ENCODE data around the gene MYH6.
A peak's percentile ranks its signal among the peaks of the same experiment; 100 is the strongest.
"Not testable (repeated sequence)": the region's sequence is repeated elsewhere in the genome, so short reads cannot be mapped to it uniquely, and the experiment has no call there.

The MYH6 gene

GRCh38 chr14:23396781-23397407 lies 11.2 kb downstream of the MYH6 start:
- no peak for DNase-seq (ENCODE audit: low read depth in 2 of 2)

GRCh38 chr14:23396126-23396525 lies 11.9 kb downstream of the MYH6 start:
- no peak for DNase-seq (ENCODE audit: low read depth in 2 of 2)

DNA sequence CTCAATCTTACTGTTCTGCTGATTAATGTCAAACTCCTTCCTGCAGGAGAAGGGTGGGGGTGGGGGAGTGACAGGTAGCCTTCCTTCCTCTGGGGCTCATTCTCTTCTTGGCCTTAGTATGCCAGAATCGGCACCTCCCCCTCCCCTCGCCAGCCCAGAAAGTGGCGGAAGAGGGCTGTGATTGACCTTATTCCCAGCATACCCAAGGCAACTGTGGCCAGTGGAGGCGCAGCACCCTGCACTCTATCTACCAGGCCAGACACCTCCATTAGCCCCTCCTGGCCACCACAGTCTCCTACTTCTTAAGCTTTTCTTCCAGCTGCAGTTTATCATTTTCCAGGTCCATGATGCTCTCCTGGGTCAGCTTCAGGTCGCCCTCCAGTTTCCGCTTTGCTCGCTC lies 15.5 kb downstream of the MYH6 start:
- DNase-seq (ENCODE audit: low read depth in 2 of 2): no peak

- DNase-seq (ENCODE audit: low read depth in 2 of 2): not testable (repeated sequence)
Observed at GRCh38 chr14:23389871-23390270, 18.2 kb downstream of the MYH6 start.

GRCh38 chr14:23389396-23389795 lies 18.7 kb downstream of the MYH6 start:
- DNase-seq (ENCODE audit: low read depth in 2 of 2): no peak

GRCh38 chr14:23388996-23389395 lies 19.1 kb downstream of the MYH6 start:
- no peak for DNase-seq (ENCODE audit: low read depth in 2 of 2)

DNA sequence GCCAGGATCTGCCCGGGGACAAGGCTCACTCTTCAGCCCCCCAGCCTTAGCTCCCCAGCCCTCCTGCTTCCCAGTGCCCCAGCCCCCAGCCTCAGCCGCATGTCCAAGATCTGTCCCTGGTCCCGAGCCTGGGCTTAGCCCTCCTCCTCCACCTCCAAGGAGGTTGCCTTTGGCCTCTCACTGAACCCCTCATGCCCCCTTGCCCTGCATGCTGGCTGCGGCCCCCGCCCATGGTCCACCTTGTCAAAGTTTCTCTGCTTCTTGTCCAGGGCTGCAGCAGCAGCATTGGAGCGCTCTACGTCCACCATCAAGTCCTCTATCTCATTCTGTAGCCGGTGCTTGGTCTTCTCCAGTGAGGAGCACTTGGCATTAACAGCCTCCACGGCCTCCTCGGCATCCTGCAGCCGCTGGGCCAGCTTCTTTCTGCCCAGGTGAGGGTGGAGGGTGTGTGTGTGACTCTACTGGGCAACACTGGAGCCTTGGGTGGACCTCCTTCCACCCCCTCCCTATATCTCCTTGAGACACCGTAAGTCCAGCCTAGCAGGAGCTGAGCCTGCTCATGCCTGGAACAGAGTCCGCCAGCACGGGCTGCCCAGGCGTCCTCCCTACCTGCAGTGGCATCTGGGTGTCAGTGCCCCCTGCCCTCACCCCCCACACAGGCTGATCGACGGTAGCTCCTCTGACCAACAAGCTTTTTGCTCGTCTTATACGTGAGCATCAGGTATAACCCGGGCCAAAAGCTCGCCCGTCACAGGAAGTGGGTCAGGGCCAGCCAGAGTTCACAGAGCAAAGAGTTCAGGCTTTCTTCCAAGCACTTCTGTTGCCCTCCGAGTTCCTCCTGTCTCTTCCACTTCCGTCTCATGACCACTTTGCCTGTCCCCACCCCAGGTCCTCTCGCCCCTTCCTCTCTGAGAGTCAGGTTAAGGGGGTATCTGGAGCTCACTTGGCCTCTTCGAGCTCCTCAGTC lies 19.9 kb downstream of the MYH6 start:
- no peak for DNase-seq (ENCODE audit: low read depth in 2 of 2)

DNA sequence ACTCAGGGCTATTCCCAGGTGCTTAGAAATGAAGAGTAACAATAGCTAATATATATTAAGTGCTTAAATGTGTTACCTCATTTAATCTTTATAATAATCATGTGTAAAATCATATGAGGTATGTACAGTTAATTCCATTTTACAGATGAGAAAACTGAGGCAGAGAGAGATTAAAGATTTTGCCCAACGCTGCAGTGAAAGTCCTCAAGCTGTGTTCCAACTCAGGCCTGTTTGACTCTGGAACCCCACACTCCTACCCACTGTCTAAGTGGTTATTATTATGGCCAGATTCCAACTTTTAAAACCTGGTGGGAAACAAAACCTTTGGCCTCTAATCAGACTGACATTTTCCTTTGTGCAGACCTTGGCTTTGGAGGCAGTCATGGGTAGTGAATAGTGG lies 21.1 kb downstream of the MYH6 start:
- DNase-seq (ENCODE audit: low read depth in 2 of 2): no peak

- not testable (repeated sequence) for DNase-seq (ENCODE audit: low read depth in 2 of 2)
Observed at GRCh38 chr14:23386266-23386657, 21.8 kb downstream of the MYH6 start.

- no peak for DNase-seq (ENCODE audit: low read depth in 2 of 2)
Observed at GRCh38 chr14:23385642-23386265, 22.3 kb downstream of the MYH6 start.

DNA sequence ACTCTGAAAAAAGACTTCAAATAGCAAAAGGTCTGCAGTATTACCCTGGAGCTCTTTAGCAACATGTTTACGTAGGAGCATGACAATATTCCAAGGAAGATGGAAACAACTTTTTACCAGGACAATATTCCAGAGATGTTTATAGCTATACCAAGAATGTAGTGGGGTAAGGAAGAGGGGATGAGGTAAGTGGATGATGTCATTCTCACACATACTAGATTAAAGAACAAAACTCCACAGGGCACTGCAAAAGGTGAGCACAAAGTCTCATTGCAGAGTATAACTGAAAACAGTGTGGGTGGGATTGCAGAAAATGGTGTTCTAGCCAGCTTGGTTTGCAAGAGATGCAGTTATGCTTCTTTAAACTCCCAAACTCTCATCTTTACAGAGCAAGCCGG lies 22.8 kb downstream of the MYH6 start:
- no peak for DNase-seq (ENCODE audit: low read depth in 2 of 2)

DNA sequence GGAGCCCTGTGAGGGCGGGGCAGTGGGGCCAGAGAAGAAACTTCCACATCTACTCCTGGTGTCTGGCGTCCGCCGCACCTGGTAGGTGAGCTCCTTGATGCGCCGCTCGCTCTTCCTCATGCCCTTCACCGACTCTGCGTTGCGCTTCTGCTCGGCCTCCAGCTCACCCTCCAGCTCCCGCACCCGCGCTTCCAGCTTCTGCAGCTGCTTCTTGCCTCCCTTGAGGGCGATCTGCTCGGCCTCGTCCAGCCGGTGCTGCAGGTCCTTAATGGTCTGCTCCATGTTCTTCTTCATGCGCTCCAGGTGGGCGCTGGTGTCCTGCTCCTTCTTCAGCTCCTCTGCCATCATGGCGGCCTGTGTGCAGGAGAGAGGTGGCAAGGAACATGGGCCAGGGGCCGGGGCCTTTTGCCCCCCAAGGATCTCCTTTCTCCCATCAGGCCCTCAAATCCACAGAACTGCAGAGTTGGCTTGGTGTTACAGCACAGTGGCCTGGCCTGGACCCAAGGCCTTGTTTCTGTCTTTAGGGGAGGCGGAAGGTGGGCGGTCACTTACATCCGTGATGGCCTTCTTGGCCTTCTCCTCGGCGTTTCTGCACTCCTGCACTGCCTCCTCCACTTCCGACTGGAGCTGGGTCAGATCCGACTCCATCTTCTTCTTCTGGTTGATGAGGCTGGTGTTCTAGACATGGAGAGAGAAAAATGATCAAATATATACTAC lies 23.6 kb downstream of the MYH6 start:
- no peak for DNase-seq (ENCODE audit: low read depth in 2 of 2)

DNA sequence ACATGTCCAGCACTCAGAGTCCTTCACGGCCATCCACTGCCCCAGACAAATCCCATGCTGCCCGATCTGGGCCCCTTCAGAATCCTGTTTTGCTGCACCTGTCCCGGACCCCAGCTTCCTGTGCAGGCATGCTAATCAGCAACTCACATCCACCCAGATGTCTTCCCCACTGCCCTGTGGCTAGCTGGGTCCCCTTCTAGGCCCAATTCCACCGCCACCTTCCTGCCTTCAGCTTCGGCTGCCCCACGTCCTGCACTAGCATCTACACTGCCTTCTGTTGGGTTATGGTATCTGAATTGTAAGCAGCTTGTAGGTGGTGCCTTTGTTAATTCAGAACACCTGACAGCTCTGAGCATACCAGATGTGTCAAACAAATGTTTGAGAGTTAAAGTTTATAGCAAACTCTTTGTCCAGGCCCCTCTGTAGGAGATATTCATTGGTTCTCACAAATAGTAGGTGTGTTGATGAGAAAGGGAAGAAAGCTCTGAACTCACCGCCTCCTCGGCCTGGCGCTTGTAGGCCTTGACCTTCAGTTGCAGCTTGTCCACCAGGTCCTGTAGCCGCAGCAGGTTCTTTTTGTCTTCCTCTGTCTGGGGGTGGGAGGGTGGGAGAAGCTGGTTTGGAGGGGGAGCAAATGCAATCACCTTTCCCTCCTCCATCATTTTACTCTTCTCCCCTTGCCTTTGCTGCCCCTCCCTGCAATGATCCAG lies 25.2 kb downstream of the MYH6 start:
- no peak for DNase-seq (ENCODE audit: low read depth in 2 of 2)

DNA sequence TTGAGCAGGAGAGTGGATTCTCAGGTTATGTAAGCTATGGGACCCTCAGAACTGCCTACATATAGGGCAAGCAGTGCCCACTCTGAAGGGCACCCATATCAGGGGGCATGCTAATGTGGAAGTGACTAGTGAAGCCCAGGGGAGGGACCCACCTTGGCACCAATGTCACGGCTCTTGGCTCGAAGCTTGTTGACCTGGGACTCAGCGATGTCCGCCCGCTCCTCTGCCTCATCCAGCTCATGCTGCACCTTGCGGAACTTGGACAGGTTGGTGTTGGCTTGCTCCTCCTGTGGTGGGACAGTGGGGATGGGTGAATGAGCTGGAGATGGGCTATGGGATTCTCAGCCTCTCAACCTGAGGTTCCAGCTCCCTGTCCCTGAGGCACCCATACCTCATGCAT lies 25.8 kb downstream of the MYH6 start:
- DNase-seq (ENCODE audit: low read depth in 2 of 2): no peak

DNA sequence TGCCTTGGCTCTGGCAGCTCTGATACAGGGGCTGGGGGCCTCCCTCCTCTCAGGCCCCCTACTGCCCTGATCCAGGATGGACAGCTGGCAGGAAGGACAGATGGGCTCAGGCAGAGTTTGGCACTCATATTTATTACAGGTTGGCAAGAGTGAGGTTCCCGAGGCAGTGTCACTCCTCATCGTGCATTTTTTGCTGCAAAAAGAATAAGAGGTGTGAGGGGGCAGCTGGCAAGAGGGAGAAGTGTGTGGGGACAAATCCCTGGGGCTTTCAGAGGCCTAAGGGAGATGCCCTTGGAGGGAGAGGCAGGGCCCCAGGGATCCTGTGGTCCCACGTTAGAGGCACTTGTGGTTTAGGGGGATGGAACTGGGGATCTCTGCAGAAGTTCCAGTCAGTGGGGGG lies 26.2 kb downstream of the MYH6 start:
- DNase-seq (ENCODE audit: low read depth in 2 of 2): no peak

DNA sequence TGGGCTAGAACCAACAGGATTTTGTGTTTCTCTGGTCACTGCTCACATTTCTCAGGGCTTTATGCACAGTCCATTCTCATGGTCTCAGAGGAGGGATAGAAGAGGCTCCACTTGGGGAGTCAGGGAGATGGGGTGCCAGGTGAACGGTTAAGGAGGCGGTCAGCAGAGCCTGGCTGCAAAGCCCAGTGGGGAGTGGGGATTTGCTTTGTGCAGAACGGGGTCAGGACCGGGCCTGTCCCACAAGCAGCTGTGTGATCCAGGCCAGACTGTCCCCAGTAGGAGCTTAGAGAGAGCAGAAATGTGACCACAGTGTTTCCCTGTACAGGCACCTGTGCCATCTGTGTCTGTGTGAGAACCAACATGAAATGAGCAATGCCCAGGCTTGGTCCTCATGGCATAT lies 27.1 kb downstream of the MYH6 start:
- DNase-seq (ENCODE audit: low read depth in 2 of 2): no peak

DNA sequence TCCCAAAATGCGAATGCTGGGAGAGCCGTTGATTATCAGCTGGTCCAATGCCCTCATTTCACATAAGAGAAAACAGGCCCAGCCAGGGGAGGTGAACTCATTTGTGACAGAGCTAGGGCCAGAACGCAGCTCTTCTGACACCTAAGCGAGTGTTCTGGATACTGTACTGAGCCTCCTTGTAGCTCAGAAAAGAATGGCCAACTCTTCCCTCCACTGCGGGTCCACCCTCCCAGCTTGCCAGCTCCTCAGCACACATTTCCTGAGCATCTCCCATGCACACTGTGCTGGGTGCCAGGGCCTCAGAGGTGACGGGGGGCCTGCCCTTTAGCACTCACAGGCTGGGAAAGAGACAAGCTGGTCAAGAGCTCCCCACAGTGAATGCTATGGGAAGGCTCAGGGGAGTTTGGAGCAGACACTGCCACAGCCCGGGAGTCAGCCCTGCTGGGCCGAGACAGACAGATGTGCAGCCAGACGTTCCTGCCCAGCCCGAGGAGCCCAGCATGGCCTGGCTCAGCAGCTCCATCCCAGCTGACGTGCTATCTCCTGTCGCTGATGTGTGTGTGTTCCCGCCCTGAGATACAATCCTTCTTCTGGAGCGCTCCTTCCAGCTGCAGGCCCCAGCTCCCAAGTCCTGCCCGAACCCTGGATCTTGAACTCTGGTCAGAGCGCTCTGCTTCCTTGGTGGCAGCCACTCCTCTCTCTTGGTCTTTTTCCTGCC lies 27.7 kb downstream of the MYH6 start:
- DNase-seq (ENCODE audit: low read depth in 2 of 2): no peak

DNA sequence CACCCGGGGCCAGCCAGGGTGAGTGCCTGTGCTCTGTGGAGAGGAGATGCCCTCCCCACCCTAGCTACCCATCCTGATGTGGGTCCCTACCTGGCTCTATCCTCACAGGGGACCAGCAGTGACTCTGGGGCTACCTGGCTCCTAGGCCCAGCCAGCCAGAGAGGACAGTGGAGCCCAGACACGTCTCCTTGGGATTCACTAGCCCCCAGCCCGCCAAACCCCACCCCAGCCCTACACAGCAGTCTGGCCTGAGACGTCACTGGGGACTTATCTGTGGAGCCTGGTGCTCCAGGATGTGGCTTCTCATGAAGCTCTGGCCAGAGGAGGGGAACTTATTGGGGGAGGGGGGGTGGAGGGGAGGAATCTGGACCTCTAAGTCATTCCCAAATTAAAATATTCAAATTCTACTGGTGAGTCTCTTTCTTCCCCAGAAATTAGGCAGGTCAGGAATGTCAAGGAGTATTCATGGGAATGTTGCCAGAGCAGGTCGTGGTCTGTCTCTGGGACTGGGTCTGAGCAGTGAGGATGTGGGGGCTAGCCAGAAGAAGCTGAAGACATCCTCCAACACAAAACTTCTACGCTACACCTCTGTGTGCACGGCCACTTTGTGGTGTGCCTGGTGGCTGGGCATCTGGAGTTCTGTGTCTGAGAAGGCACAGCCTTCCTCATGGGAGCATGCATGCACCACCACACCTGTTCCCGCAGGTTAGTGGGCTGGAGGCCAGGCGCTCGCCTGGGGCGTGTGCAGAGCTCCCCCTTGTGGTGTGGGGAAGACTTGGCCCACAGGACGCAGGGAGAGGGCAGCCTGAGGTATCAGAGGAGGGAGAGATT lies 28.5 kb downstream of the MYH6 start:
- DNase-seq (ENCODE audit: low read depth in 2 of 2): peak; percentile 11 to 37

DNA sequence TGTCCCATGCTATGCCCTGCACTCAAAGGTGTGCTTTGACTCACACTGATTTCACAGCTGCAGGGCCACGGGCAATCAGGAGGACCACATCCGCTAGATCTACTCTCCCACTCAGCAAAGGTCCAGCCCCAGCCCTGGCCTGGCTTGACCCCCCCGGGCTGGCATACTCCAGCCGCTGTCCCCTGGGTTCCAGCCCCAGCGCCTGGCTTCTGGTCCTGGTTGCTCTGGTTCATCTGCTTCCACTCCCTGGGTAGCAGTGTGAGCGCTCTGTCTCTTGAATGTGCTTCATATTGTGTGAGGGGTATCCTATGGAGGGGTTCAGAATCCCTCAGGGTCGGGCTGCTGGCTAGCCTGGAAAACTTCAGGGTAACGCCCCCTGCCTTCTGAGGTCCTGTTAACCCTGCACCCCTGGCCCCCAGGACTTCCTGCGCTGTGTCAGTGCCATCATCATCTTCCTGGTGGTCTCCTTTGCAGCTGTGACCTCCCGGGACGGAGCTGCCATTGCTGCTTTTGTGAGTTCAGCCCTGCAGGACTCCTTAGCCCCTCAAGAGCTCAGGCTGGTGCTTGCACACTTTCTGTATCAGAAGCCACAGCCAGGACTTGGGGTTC lies 29.4 kb downstream of the MYH6 start:
- no peak for DNase-seq (ENCODE audit: low read depth in 2 of 2)

All from stimulated activated CD8-positive, alpha-beta memory T cell treated with anti-CD3 and anti-CD28 coated beads, Interleukin-15, amount 100 ng/mL, for 48 hours (primary cell).